GM12865 (cell line): ENCODE results near the gene CYSLTR1.

Experiments used
- DNase-seq: peaks from one replicate; pipeline ENCODE4 v3.0.0; 2010; ENCODE audit warnings: low read depth
- H3K4me3 ChIP-seq: 2 replicates; pipeline ENCODE4 v1.5.1; 2011; ENCODE audit warnings: mild to moderate bottlenecking, low read depth, low read length, control low read depth
- CTCF ChIP-seq: IDR thresholded peaks from 2 replicates; pipeline ENCODE4 v1.5.1; 2011; ENCODE audit warnings: low read length, control low read depth, low read depth, inconsistent platforms; ENCODE audit not compliant: insufficient read depth; ENCODE audit errors: missing control alignments

Gene CYSLTR1

GRCh38 chrX:78331708-78332107 lies 4.3 kb upstream of the CYSLTR1 start:
- TF ChIP-seq CTCF, result no peak
- no peak overlapping the region for H3K4me3 ChIP-seq
- peak; percentile 45 for DNase-seq

- no peak for TF ChIP-seq CTCF
- DNase-seq, result peak; percentile 44
- no peak overlapping the region for H3K4me3 ChIP-seq
Observed at GRCh38 chrX:78330540-78330939, 3.1 kb upstream of the CYSLTR1 start.

- no peak for DNase-seq
- no peak overlapping the region for H3K4me3 ChIP-seq
- no peak for TF ChIP-seq CTCF
Observed at GRCh38 chrX:78330068-78330467, 2.7 kb upstream of the CYSLTR1 start.

GRCh38 chrX:78329486-78329885 lies 2.1 kb upstream of the CYSLTR1 start:
- no peak for TF ChIP-seq CTCF
- peak; percentile 49 for DNase-seq
- peak overlapping the region; percentile 28 for H3K4me3 ChIP-seq

GRCh38 chrX:78326401-78326800 lies 1.0 kb downstream of the CYSLTR1 start:
- TF ChIP-seq CTCF, result no peak
- DNase-seq, result no peak
- peak overlapping the region; percentile 74 for H3K4me3 ChIP-seq

- H3K4me3 ChIP-seq, result peak overlapping the region; percentile 6; the same call in 1 of the 2 replicates
- no peak for TF ChIP-seq CTCF
- no peak for DNase-seq
Observed at GRCh38 chrX:78322863-78323262, 4.5 kb downstream of the CYSLTR1 start.

GRCh38 chrX:78321809-78322208 lies 5.6 kb downstream of the CYSLTR1 start:
- peak; percentile 88 for DNase-seq
- TF ChIP-seq CTCF, result no peak
- no peak overlapping the region for H3K4me3 ChIP-seq
